ENCODE results near the gene NTM. TPM values are rescaled to one million over a fixed set of nuclear protein-coding genes. Genes with fewer than 3 reads are reported as not detected.

NTM gene
- total RNA-seq, 4 donors from 2014 or later: 1.4 to 2.8 (median 1.7) TPM

GRCh38 chr11:131851964-131852755, 481.7 kb downstream of the NTM start:
- no peaks in the 10 kb centered on the region for H3K36me3 ChIP-seq
- no peak overlapping the region for H3K4me3 ChIP-seq
- H3K4me1 ChIP-seq: no peaks in the 10 kb centered on the region
- no peaks in the 10 kb centered on the region for H3K9me3 ChIP-seq
- no peaks in the 10 kb centered on the region for H3K27me3 ChIP-seq
- H3K27ac ChIP-seq: no peak overlapping the region
- TF ChIP-seq POLR2A (IDR thresholded peaks at IDR 0.05) (no peak), CTCF (IDR thresholded peaks at IDR 0.05) (no peak)
- DNase-seq: no peak

GRCh38 chr11:131852757-131853156, 482.3 kb downstream of the NTM start:
- Histone ChIP-seq H3K27ac (no peak overlapping the region), H3K27me3 (no peaks in the 10 kb centered on the region), H3K4me1 (no peaks in the 10 kb centered on the region), H3K36me3 (no peaks in the 10 kb centered on the region), H3K9me3 (no peaks in the 10 kb centered on the region), H3K4me3 (no peak overlapping the region)
- TF ChIP-seq POLR2A (IDR thresholded peaks at IDR 0.05) (no peak), CTCF (IDR thresholded peaks at IDR 0.05) (no peak)
- DNase-seq: no peak

GRCh38 chr11:131854391-131854790, 484.0 kb downstream of the NTM start:
- no peak overlapping the region for H3K4me3 ChIP-seq
- no peak for DNase-seq
- no peaks in the 10 kb centered on the region for H3K27me3 ChIP-seq
- H3K36me3 ChIP-seq: no peaks in the 10 kb centered on the region
- no peak overlapping the region for H3K27ac ChIP-seq
- TF ChIP-seq POLR2A (IDR thresholded peaks at IDR 0.05): no peak
- no peak for TF ChIP-seq CTCF (IDR thresholded peaks at IDR 0.05)
- no peaks in the 10 kb centered on the region for H3K9me3 ChIP-seq
- H3K4me1 ChIP-seq: no peaks in the 10 kb centered on the region

GRCh38 chr11:131855320-131855719, 484.9 kb downstream of the NTM start:
- Histone ChIP-seq H3K4me1 (no peaks in the 10 kb centered on the region), H3K9me3 (no peaks in the 10 kb centered on the region), H3K27me3 (no peaks in the 10 kb centered on the region), H3K27ac (no peak overlapping the region), H3K36me3 (no peaks in the 10 kb centered on the region), H3K4me3 (no peak overlapping the region)
- TF ChIP-seq CTCF (IDR thresholded peaks at IDR 0.05) (no peak), POLR2A (IDR thresholded peaks at IDR 0.05) (no peak)
- DNase-seq: no peak

- Histone ChIP-seq H3K4me3 (no peak overlapping the region), H3K27ac (no peak overlapping the region)
- TF ChIP-seq CTCF (IDR thresholded peaks at IDR 0.05): no peak
- TF ChIP-seq POLR2A (IDR thresholded peaks at IDR 0.05): no peak
These were observed 486.8 kb downstream of the NTM start for GRCh38 chr11:131857246-131857645.

More at GRCh38 chr11:131857246-131857645, 486.8 kb downstream of the NTM start:
- no peaks in the 10 kb centered on the region for H3K4me1 ChIP-seq
- DNase-seq: no peak
- no peaks in the 10 kb centered on the region for H3K36me3 ChIP-seq
- H3K27me3 ChIP-seq: no peaks in the 10 kb centered on the region
- no peaks in the 10 kb centered on the region for H3K9me3 ChIP-seq

Measured in Peyer's patch (tissue), 4 donors.